ENCODE measurements around the gene NCKAP5. TPM values are rescaled to one million over a fixed set of nuclear protein-coding genes. Genes with fewer than 3 reads are reported as not detected.

Gene NCKAP5
- total RNA-seq, 1 experiment from 2014 or later, result 3.2 TPM

DNA sequence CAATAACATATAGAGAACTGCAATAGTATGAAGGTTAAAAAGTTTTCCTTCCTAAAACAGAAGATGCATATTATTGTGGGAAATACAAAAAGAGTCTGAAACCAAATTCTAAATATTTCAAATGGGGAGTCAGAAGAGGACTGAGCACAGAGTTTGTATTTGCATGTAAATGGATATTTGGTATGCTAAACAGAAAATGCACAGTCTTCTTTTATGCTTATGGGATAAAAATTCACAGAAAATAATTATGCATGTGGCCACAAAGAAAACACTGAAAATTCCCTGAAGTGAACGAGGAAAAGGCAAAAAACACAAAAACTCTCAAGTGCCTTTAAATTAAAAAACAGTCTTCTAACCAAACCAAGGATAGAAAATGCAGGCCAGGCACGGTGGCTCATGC, 142.7 kb downstream of the NCKAP5 start:
- Histone ChIP-seq H3K36me3 (ENCODE audit: low read depth, low read length) (no peaks in the 10 kb centered on the region), H4K20me1 (ENCODE audit: low read length) (no peaks in the 10 kb centered on the region), H3K4me2 (ENCODE audit: low read length) (no peak overlapping the region), H3K27ac (ENCODE audit: low read length) (no peak overlapping the region), H3K9me3 (ENCODE audit: low read length) (no peaks in the 10 kb centered on the region), H3K9ac (ENCODE audit: low read length) (no peak overlapping the region), H3K9me2 (replicated peaks; ENCODE audit: low read length) (no peaks in the 10 kb centered on the region), H2AFZ (ENCODE audit: low read length) (no peak overlapping the region), H3F3A (ENCODE audit: low read length, unreplicated experiment) (no peaks in the 10 kb centered on the region), H3K79me2 (ENCODE audit: low read length) (no peaks in the 10 kb centered on the region), H3K4me1 (ENCODE audit: insufficient read depth, low read length) (no peaks in the 10 kb centered on the region), H3K4me3 (ENCODE audit: low read length) (no peak overlapping the region), H3K27me3 (ENCODE audit: low read length) (no peaks in the 10 kb centered on the region)
- ChIA-PET CTCF (no interaction called here), POLR2A (ENCODE audit: unreplicated experiment) (no interaction called here)
- ATAC-seq, result no peak
- DNase-seq, result no peak
- intact Hi-C loops (cut with micrococcal nuclease), result no loop called here
- TF ChIP-seq CTCF (conservative IDR thresholded peaks at IDR 0.05; ENCODE audit: low read depth, low read length) (no peak), EZH2phosphoT487 (IDR thresholded peaks at IDR 0.05; ENCODE audit: borderline replicate concordance, low read length) (no peak), EZH2 (IDR thresholded peaks at IDR 0.05; ENCODE audit: low read length, unreplicated experiment) (no peak)
- BruUV-seq (replicated peaks), result no TSS peak

DNA sequence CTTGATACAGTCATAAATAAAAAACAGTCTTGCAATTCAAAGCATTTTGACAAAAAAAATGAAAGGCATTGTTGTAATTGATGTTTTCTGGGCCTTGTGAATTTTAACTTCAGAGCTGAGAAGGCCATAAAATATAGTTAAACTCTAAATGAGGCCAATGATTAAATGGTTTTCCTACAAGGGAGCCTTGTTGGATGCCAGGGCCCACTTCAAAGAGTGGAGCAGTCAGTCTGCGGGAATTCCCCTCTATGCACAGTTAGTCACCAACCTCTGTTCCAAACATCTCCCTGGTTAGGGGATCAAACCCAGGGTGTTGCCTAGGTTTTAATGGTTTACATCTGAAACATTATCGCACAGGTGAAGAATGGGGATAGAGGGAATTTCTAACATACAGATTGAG, 143.4 kb downstream of the NCKAP5 start:
- H3K4me1 ChIP-seq (ENCODE audit: insufficient read depth, low read length), result no peaks in the 10 kb centered on the region
- H3K36me3 ChIP-seq (ENCODE audit: low read depth, low read length), result no peaks in the 10 kb centered on the region
- no peaks in the 10 kb centered on the region for H3K79me2 ChIP-seq (ENCODE audit: low read length)
- TF ChIP-seq EZH2 (IDR thresholded peaks at IDR 0.05; ENCODE audit: low read length, unreplicated experiment) (no peak), CTCF (conservative IDR thresholded peaks at IDR 0.05; ENCODE audit: low read depth, low read length) (no peak), EZH2phosphoT487 (IDR thresholded peaks at IDR 0.05; ENCODE audit: borderline replicate concordance, low read length) (no peak)
- intact Hi-C loops (cut with micrococcal nuclease), result no loop called here
- DNase-seq, result no peak
- H3K9me3 ChIP-seq (ENCODE audit: low read length), result no peaks in the 10 kb centered on the region
- no peak overlapping the region for H3K4me2 ChIP-seq (ENCODE audit: low read length)
- H3K4me3 ChIP-seq (ENCODE audit: low read length), result no peak overlapping the region
- no peak overlapping the region for H3K27ac ChIP-seq (ENCODE audit: low read length)
- CTCF ChIA-PET, result no interaction called here
- H3K9me2 ChIP-seq (replicated peaks; ENCODE audit: low read length), result no peaks in the 10 kb centered on the region
- no peak for ATAC-seq
- H3K9ac ChIP-seq (ENCODE audit: low read length), result no peak overlapping the region
- H4K20me1 ChIP-seq (ENCODE audit: low read length), result no peaks in the 10 kb centered on the region
- no peaks in the 10 kb centered on the region for H3K27me3 ChIP-seq (ENCODE audit: low read length)
- H2AFZ ChIP-seq (ENCODE audit: low read length), result no peak overlapping the region
- no TSS peak for BruUV-seq (replicated peaks)
- POLR2A ChIA-PET (ENCODE audit: unreplicated experiment), result no interaction called here
- no peaks in the 10 kb centered on the region for H3F3A ChIP-seq (ENCODE audit: low read length, unreplicated experiment)

DNA sequence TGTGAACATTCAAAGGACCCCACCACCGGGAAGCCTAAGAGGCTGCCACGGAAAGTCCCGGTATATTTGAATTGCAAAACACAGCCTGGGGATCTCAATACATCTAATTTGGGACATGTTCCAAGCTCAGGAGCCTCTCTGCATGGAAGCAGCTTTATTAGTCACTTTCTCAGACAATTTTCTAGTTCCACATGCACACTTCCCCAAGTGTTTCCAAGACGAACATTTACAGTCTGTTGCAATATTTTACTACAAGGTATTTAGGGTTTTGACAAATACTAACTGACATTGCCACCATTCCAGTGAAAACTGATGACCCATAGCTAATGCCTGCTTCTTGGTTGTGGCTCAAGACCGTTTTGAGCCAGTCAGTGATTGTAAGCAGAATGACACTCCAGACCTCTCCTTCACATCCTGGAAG, 145.3 kb downstream of the NCKAP5 start:
- Histone ChIP-seq H2AFZ (ENCODE audit: low read length) (no peak overlapping the region), H3K36me3 (ENCODE audit: low read depth, low read length) (no peaks in the 10 kb centered on the region), H3K27me3 (ENCODE audit: low read length) (no peaks in the 10 kb centered on the region), H3K79me2 (ENCODE audit: low read length) (no peaks in the 10 kb centered on the region), H3K4me3 (ENCODE audit: low read length) (no peak overlapping the region), H3K4me2 (ENCODE audit: low read length) (no peak overlapping the region), H3F3A (ENCODE audit: low read length, unreplicated experiment) (no peaks in the 10 kb centered on the region), H3K9me3 (ENCODE audit: low read length) (no peaks in the 10 kb centered on the region), H3K9ac (ENCODE audit: low read length) (no peak overlapping the region), H3K27ac (ENCODE audit: low read length) (no peak overlapping the region), H4K20me1 (ENCODE audit: low read length) (no peaks in the 10 kb centered on the region), H3K4me1 (ENCODE audit: insufficient read depth, low read length) (no peaks in the 10 kb centered on the region), H3K9me2 (replicated peaks; ENCODE audit: low read length) (no peaks in the 10 kb centered on the region)
- TF ChIP-seq EZH2 (IDR thresholded peaks at IDR 0.05; ENCODE audit: low read length, unreplicated experiment) (no peak), EZH2phosphoT487 (IDR thresholded peaks at IDR 0.05; ENCODE audit: borderline replicate concordance, low read length) (no peak), CTCF (conservative IDR thresholded peaks at IDR 0.05; ENCODE audit: low read depth, low read length) (no peak)
- intact Hi-C loops (cut with micrococcal nuclease), result no loop called here
- ChIA-PET CTCF (no interaction called here), POLR2A (ENCODE audit: unreplicated experiment) (no interaction called here)
- DNase-seq (no peak), ATAC-seq (no peak)
- no TSS peak for BruUV-seq (replicated peaks)

All from PC-3 (cell line).